Measurements from ENCODE around the gene UBE2K.

DNA sequence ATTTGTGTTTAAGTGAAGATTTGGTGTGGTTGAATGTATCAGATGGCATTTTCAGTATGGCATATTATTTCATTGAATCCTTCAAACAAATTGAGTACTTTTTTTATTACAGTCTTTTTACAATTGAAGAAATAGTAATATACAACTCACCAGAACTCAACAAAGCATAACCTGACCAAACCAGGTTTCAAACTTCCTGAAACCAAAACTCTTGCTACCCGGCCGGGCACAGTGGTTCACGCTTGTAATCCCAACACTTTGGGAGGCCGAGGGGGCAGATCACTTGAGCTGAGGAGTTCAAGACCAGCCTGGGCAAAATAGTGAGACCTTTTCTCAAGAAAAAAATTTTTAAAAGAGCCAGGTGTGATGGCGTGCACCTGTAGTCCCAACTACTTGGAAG is 94.2 kb downstream of the UBE2K start:
- TF ChIP-seq, protein P1, sequence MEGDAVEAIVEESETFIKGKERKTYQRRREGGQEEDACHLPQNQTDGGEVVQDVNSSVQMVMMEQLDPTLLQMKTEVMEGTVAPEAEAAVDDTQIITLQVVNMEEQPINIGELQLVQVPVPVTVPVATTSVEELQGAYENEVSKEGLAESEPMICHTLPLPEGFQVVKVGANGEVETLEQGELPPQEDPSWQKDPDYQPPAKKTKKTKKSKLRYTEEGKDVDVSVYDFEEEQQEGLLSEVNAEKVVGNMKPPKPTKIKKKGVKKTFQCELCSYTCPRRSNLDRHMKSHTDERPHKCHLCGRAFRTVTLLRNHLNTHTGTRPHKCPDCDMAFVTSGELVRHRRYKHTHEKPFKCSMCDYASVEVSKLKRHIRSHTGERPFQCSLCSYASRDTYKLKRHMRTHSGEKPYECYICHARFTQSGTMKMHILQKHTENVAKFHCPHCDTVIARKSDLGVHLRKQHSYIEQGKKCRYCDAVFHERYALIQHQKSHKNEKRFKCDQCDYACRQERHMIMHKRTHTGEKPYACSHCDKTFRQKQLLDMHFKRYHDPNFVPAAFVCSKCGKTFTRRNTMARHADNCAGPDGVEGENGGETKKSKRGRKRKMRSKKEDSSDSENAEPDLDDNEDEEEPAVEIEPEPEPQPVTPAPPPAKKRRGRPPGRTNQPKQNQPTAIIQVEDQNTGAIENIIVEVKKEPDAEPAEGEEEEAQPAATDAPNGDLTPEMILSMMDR (IDR thresholded peaks at IDR 0.05; ENCODE audit: poor library complexity), result no peak
- TF ChIP-seq EZH2 (IDR thresholded peaks at IDR 0.05; ENCODE audit: borderline replicate concordance) (no peak), EZH2phosphoT487 (IDR thresholded peaks at IDR 0.05; ENCODE audit: low read depth, severe bottlenecking, unreplicated experiment) (no peak)

All from hepatocyte (in vitro differentiated cells).